H9 (cell line): Measurements from ENCODE around the gene PPAN. TPM values are rescaled to one million over a fixed set of nuclear protein-coding genes. Genes with fewer than 3 reads are reported as not detected.

ENCODE experiments used
- DNase-seq: peaks from one replicate; pipeline ENCODE4 v3.0.0-alpha.2; 2017
- H2AFZ ChIP-seq: one replicate; pipeline ENCODE4 v1.6.1; 2013; ENCODE audit warnings: mild to moderate bottlenecking, low read length, control low read depth, moderate library complexity
- H2AK5ac ChIP-seq: 2 replicates; pipeline ENCODE4 v1.6.1; 2013; ENCODE audit warnings: low read length, control low read depth, mixed read lengths; ENCODE audit not compliant: insufficient read length
- H2BK120ac ChIP-seq: one replicate; pipeline ENCODE4 v1.6.1; 2013; ENCODE audit warnings: low read depth, mild to moderate bottlenecking, low read length, control low read depth, inconsistent platforms; ENCODE audit not compliant: poor library complexity, severe bottlenecking
- H2BK12ac ChIP-seq: 2 replicates; pipeline ENCODE4 v1.6.1; 2013; ENCODE audit warnings: low read length, control low read depth, mixed read lengths, low read depth; ENCODE audit not compliant: insufficient read length
- H2BK15ac ChIP-seq: 2 replicates; pipeline ENCODE4 v1.6.1; 2013; ENCODE audit warnings: low read depth, low read length, control low read depth
- H2BK20ac ChIP-seq: one replicate; pipeline ENCODE4 v1.6.1; 2013; ENCODE audit warnings: low read depth, mild to moderate bottlenecking, low read length, control low read depth, inconsistent platforms; ENCODE audit not compliant: poor library complexity, severe bottlenecking
- H2BK5ac ChIP-seq: 2 replicates; pipeline ENCODE4 v1.6.1; 2013; ENCODE audit warnings: low read length, control low read depth, mixed read lengths; ENCODE audit not compliant: insufficient read length
- H3K14ac ChIP-seq: 2 replicates; pipeline ENCODE4 v1.6.1; 2013; ENCODE audit warnings: low read length, control low read depth; ENCODE audit not compliant: insufficient read depth
- H3K18ac ChIP-seq: 2 replicates; pipeline ENCODE4 v1.6.1; 2013; ENCODE audit warnings: low read depth, mild to moderate bottlenecking, mixed read lengths, low read length, control low read depth; ENCODE audit not compliant: insufficient read length
- H3K23ac ChIP-seq: 2 replicates; pipeline ENCODE4 v1.6.1; 2013; ENCODE audit warnings: low read length, control low read depth, mixed read lengths, low read depth; ENCODE audit not compliant: insufficient read length
- H3K23me2 ChIP-seq: 2 replicates; pipeline ENCODE4 v1.6.1; 2013; ENCODE audit warnings: low read depth, mild to moderate bottlenecking, mixed read lengths, low read length, control low read depth; ENCODE audit not compliant: insufficient read length, poor library complexity, severe bottlenecking
- H3K27ac ChIP-seq: 2 replicates; pipeline ENCODE4 v1.5.1; 2013; ENCODE audit warnings: low read length, control low read depth, mixed read lengths, low read depth; ENCODE audit not compliant: insufficient read length
- H3K27me3 ChIP-seq: 2 replicates; pipeline ENCODE4 v1.6.1; 2013; ENCODE audit warnings: low read length, control low read depth, inconsistent platforms; ENCODE audit not compliant: insufficient read depth
- H3K4ac ChIP-seq: 2 replicates; pipeline ENCODE4 v1.6.1; 2013; ENCODE audit warnings: low read depth, mild to moderate bottlenecking, control low read depth, inconsistent platforms, low read length, moderate library complexity
- H3K4me1 ChIP-seq: 2 replicates; pipeline ENCODE4 v1.6.1; 2013; ENCODE audit warnings: low read length, control low read depth, inconsistent platforms; ENCODE audit not compliant: insufficient read depth
- H3K4me2 ChIP-seq: 2 replicates; pipeline ENCODE4 v1.6.1; 2013; ENCODE audit warnings: low read length, control low read depth, mixed read lengths; ENCODE audit not compliant: insufficient read length, insufficient read depth
- H3K56ac ChIP-seq: 2 replicates; pipeline ENCODE4 v1.6.1; 2013; ENCODE audit warnings: low read depth, mild to moderate bottlenecking, mixed read lengths, low read length, control low read depth; ENCODE audit not compliant: insufficient read length
- H3K79me1 ChIP-seq: 2 replicates; pipeline ENCODE4 v1.6.1; 2013; ENCODE audit warnings: low read depth, mild to moderate bottlenecking, moderate library complexity, low read length, control low read depth, inconsistent platforms; ENCODE audit not compliant: insufficient read depth, poor library complexity, severe bottlenecking
- H3K79me2 ChIP-seq: 2 replicates; pipeline ENCODE4 v1.6.1; 2013; ENCODE audit warnings: low read length, control low read depth, inconsistent platforms; ENCODE audit not compliant: insufficient read depth
- H3K9ac ChIP-seq: 2 replicates; pipeline ENCODE4 v1.6.1; 2013; ENCODE audit warnings: low read length, control low read depth, mixed read lengths; ENCODE audit not compliant: insufficient read length; ENCODE audit errors: extremely low read depth
- H3K9me3 ChIP-seq: one replicate; pipeline ENCODE4 v1.6.1; 2013; ENCODE audit warnings: low read depth, low read length, inconsistent platforms; ENCODE audit not compliant: control insufficient read depth
- H3T11ph ChIP-seq: one replicate; pipeline ENCODE4 v1.6.1; 2013; ENCODE audit warnings: mild to moderate bottlenecking, low read length, control low read depth, inconsistent platforms
- H4K20me1 ChIP-seq: one replicate; pipeline ENCODE4 v1.6.1; 2013; ENCODE audit not compliant: control insufficient read depth, insufficient read length, insufficient read depth
- H4K5ac ChIP-seq: 2 replicates; pipeline ENCODE4 v1.6.1; 2013; ENCODE audit warnings: low read depth, mild to moderate bottlenecking, mixed read lengths, low read length, control low read depth; ENCODE audit not compliant: insufficient read length
- H4K8ac ChIP-seq: replicated peaks from 2 replicates; pipeline ENCODE4 v1.6.1; 2013; ENCODE audit warnings: low read length, control low read depth, mixed read lengths, low read depth; ENCODE audit not compliant: insufficient read length
- H4K91ac ChIP-seq: 2 replicates; pipeline ENCODE4 v1.6.1; 2013; ENCODE audit warnings: low read depth, mild to moderate bottlenecking, moderate library complexity, mixed read lengths, low read length, control low read depth; ENCODE audit not compliant: insufficient read length
- H3K27ac Mint-ChIP-seq, 3 experiments: 2 replicates in 2 of 3; 3 replicates in 1 of 3; pipeline ENCODE4 v1.8.0; 2020 to 2021; ENCODE audit warnings: mixed read lengths in 3 of 3, mild to moderate bottlenecking in 1 of 3, moderate library complexity in 1 of 3
- H3K27me3 Mint-ChIP-seq: 2 replicates; pipeline ENCODE4 v1.8.0; 2021; ENCODE audit warnings: low read depth, mild to moderate bottlenecking, moderate library complexity, mixed read lengths
- H3K36me3 Mint-ChIP-seq, 3 experiments: 2 replicates in 2 of 3; 3 replicates in 1 of 3; pipeline ENCODE4 v1.8.0; 2020 to 2021; ENCODE audit warnings: low read depth in 3 of 3, mixed read lengths in 3 of 3; ENCODE audit not compliant: insufficient read depth in 1 of 3
- H3K4me1 Mint-ChIP-seq, 2 experiments: 2 replicates each; pipeline ENCODE4 v1.8.0; 2020; ENCODE audit warnings: mixed read lengths in 2 of 2
- H3K4me3 Mint-ChIP-seq, 2 experiments: 2 replicates in 1 of 2; 3 replicates in 1 of 2; pipeline ENCODE4 v1.8.0; 2020 to 2021; ENCODE audit warnings: mild to moderate bottlenecking in 2 of 2, mixed read lengths in 2 of 2, moderate library complexity in 1 of 2
- H3K9me3 Mint-ChIP-seq, 2 experiments: 2 replicates in 1 of 2; 3 replicates in 1 of 2; pipeline ENCODE4 v1.8.0; 2020; ENCODE audit warnings: mild to moderate bottlenecking in 2 of 2, mixed read lengths in 2 of 2, moderate library complexity in 1 of 2
- CTCF ChIP-seq: fragments of 200-600 bp; sonication (generic); conservative IDR thresholded peaks from 3 replicates; pipeline ENCODE4 v1.8.0; 2021; ENCODE audit warnings: antibody characterized with exemption, mild to moderate bottlenecking
- WGBS: extraction: QIAGEN DNeasy Blood & Tissue Kit; methylation state at CpG from one replicate; pipeline ENCODE4 v1.1.7; 2013; ENCODE audit warnings: missing lambda C conversion rate, low lambda C conversion rate, mixed read lengths; ENCODE audit not compliant: insufficient read length; ENCODE audit errors: extremely low coverage; 5-methylcytosine and 5-hydroxymethylcytosine counted together
- total RNA-seq: library from RNA; stranded (reverse); gene quantifications from 2 replicates; pipeline ENCODE4 v1.2.1, GENCODE V29; 2021

PPAN gene
- total RNA-seq, 1 experiment from 2014 or later, result 157 TPM

GRCh38 chr19:10146142-10146541 is 40.0 kb downstream of the PPAN start:
- Histone ChIP-seq H3K4me1 (no peaks in the 10 kb centered on the region), H2BK12ac (no peak overlapping the region), H4K20me1 (no peaks in the 10 kb centered on the region), H3K4ac (no peak overlapping the region), H2BK5ac (no peak overlapping the region), H3K79me1 (no peaks in the 10 kb centered on the region), H3K4me2 (no peak overlapping the region), H3K14ac (no peak overlapping the region), H3K9me3 (no peaks in the 10 kb centered on the region), H3K79me2 (0 out of 2 replicates have a peak, but pooled peaks cover 2% of the 10 kb centered on the region), H3K23me2 (no peaks in the 10 kb centered on the region), H3K56ac (no peak overlapping the region), H2BK15ac (no peak overlapping the region), H2AK5ac (no peak overlapping the region), H2AFZ (no peak overlapping the region), H2BK20ac (no peak overlapping the region), H3K9ac (no peak overlapping the region), H4K91ac (no peak overlapping the region), H4K8ac (no peak overlapping the region), H3K27me3 (no peaks in the 10 kb centered on the region), H3K23ac (no peak overlapping the region), H3T11ph (no peak overlapping the region), H3K27ac (no peak overlapping the region), H2BK120ac (no peak overlapping the region), H3K18ac (no peak overlapping the region), H4K5ac (no peak overlapping the region)
- no peak for DNase-seq
- no peak for TF ChIP-seq CTCF
- H3K27me3 Mint-ChIP-seq, result no peaks in the 10 kb centered on the region
- H3K36me3 Mint-ChIP-seq, result peaks cover 57 to 95% (median 83%) of the 10 kb centered on the region in 3 experiments; a peak in 6 of 7 replicates
- H3K4me3 Mint-ChIP-seq, result no peak overlapping the region
- H3K4me1 Mint-ChIP-seq, result no peaks in the 10 kb centered on the region
- peak overlapping the region in 1 of 3 experiments; percentile 39; a peak in 1 of 7 replicates for H3K27ac Mint-ChIP-seq
- WGBS, result no CpG with 5 or more reads among the region's 14 CpGs
- no peaks in the 10 kb centered on the region for H3K9me3 Mint-ChIP-seq
